Measurements from ENCODE around the gene PSMC6.

PSMC6 gene

DNA sequence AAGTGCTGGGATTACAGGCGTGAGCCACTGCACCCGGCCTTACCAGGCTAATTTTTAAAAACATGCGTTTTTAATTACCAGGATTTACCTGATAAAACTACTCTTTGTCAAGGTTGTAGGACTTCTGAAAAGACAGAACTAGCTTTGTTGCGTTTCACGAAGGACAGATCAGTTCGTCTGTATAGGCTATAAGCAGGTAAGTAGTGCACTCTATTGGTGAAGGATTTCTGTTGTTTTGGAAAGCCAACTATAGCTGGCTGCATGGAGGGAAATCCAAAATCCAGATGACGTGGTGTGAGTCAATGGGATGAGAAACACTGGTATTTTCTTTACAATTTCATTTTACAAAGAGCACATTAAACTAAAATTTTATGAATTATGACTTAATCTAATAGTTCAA is 69.8 kb downstream of the PSMC6 start:
- peaks cover 27% of the 10 kb centered on the region for H3K36me3 Mint-ChIP-seq (ENCODE audit: low read depth)
- no peaks in the 10 kb centered on the region for H3K27me3 Mint-ChIP-seq (ENCODE audit: low read depth, poor library complexity)
- H3K4me1 Mint-ChIP-seq, result no peaks in the 10 kb centered on the region
- no peak overlapping the region for H3K4me3 Mint-ChIP-seq
- no peak for DNase-seq
- no peak overlapping the region for H3K27ac Mint-ChIP-seq
- TF ChIP-seq CTCF (IDR thresholded peaks at IDR 0.05), result no peak
- no peaks in the 10 kb centered on the region for H3K9me3 Mint-ChIP-seq
